Activated naive CD8-positive, alpha-beta T cell treated with anti-CD3 and anti-CD28 coated beads, Interleukin-2, amount 50 U/mL, for 24 hours (primary cell): Measurements from ENCODE around the gene POLR3C.

Experiments
- ATAC-seq: fragments of 150-1000 bp; cut with Tn5 transposase; one replicate; pipeline ENCODE4 v1.10.0; 2021
- DNase-seq: peaks from one replicate; pipeline ENCODE4 v3.0.0; 2021
- H3K27ac Mint-ChIP-seq: one replicate; pipeline ENCODE4 v1.8.0; 2021; ENCODE audit warnings: mild to moderate bottlenecking, mixed read lengths
- H3K27me3 Mint-ChIP-seq: one replicate; pipeline ENCODE4 v1.8.0; 2021; ENCODE audit warnings: mixed read lengths
- H3K36me3 Mint-ChIP-seq: one replicate; pipeline ENCODE4 v1.8.0; 2021; ENCODE audit warnings: low read depth, mixed read lengths
- H3K4me1 Mint-ChIP-seq: one replicate; pipeline ENCODE4 v1.8.0; 2021; ENCODE audit warnings: mixed read lengths
- H3K4me3 Mint-ChIP-seq: one replicate; pipeline ENCODE4 v1.8.0; 2021; ENCODE audit warnings: mild to moderate bottlenecking, moderate library complexity, mixed read lengths
- H3K9me3 Mint-ChIP-seq: one replicate; pipeline ENCODE4 v1.8.0; 2021; ENCODE audit warnings: mixed read lengths

POLR3C gene

GRCh38 chr1:145893306-145894055 is 69.5 kb downstream of the POLR3C start:
- H3K4me3 Mint-ChIP-seq = no peak overlapping the region
- no peak for ATAC-seq
- DNase-seq = no peak
- no peaks in the 10 kb centered on the region for H3K4me1 Mint-ChIP-seq
- peaks cover 2% of the 10 kb centered on the region for H3K36me3 Mint-ChIP-seq
- H3K27me3 Mint-ChIP-seq = no peaks in the 10 kb centered on the region
- H3K9me3 Mint-ChIP-seq = no peaks in the 10 kb centered on the region
- H3K27ac Mint-ChIP-seq = no peak overlapping the region
